ENCODE results near the gene PNPLA3. TPM values are rescaled to one million over a fixed set of nuclear protein-coding genes. Genes with fewer than 3 reads are reported as not detected.
A peak's percentile ranks its signal among the peaks of the same experiment; 100 is the strongest.

Gene PNPLA3
- total RNA-seq, 1 donor from 2014 or later: 3.7 TPM

DNA sequence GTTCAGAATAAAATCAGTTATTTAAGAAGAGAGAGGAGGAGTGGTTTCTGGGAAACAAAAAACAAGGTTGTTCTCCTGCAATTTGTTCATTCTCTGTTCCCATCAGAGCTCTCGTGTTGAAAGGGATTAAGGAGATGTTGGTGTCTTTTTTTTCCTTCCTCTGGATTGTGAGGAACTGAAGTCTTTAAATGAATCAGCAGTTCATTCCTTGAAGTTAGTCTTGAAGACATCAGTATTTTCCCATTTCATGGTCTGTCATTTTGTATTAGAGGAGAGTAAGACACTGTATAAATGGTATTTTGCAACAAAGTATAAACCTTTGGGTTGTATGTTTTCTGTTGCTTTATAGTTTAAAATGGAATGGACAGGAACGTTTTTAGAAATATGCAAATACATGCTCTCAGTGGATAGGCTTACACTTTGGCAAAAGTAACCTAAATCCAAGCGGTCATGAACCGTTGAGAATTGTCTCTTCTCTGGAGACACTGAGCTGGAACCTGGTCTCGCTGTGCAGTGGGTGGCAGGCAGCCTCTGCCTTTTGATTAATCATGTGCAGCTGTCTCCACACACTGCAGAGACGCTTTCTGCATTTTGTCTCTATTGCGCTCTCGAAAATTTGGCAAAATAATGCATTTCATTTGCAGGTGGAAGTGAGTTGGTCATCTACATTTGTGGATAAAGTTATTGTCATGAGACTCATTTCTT, 64.7 kb downstream of the PNPLA3 start:
- Histone ChIP-seq H3K9me3 (ENCODE audit: control insufficient read depth in 3 of 3, low read length in 3 of 3) (no peaks in the 10 kb centered on the region), H3K27me3 (ENCODE audit: control insufficient read depth in 3 of 3, insufficient read depth in 3 of 3, low read length in 3 of 3) (no peaks in the 10 kb centered on the region), H3K4me3 (ENCODE audit: low read length in 3 of 3) (no peak overlapping the region), H3K9ac (ENCODE audit: low read depth in 1 of 3, low read length in 3 of 3) (no peak overlapping the region), H3K36me3 (ENCODE audit: control insufficient read depth in 3 of 3, insufficient read depth in 3 of 3, low read length in 3 of 3) (peaks cover 45 to 66% (median 63%) of the 10 kb centered on the region in 3 donors), H3K27ac (ENCODE audit: low read depth, low read length) (no peak overlapping the region), H3K4me1 (ENCODE audit: control insufficient read depth in 3 of 3, insufficient read depth in 3 of 3, low read length in 3 of 3) (peaks cover 4 to 14% (median 9%) of the 10 kb centered on the region in 3 donors)

DNA sequence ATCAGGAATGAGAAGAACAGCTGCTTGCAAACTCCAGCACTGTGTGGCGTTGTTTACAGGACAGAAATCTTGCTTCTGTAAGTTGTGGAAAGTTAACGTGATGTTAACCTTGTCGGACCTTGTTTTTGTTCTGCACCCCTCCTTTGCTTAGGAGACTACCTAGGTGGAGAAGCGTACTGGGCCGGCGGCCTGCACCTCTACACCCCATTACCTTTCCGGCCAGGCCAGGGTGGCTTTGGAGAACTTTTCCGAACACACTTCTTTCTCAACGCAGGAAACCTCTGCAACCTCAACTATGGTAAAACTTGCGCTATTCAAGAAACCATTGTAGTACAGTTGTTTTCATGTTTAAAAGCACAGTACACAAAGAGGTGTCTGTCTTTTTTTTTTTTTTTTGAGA, 65.4 kb downstream of the PNPLA3 start:
- Histone ChIP-seq H3K27me3 (ENCODE audit: control insufficient read depth in 3 of 3, insufficient read depth in 3 of 3, low read length in 3 of 3) (no peaks in the 10 kb centered on the region), H3K4me3 (ENCODE audit: low read length in 3 of 3) (no peak overlapping the region), H3K9me3 (ENCODE audit: control insufficient read depth in 3 of 3, low read length in 3 of 3) (no peaks in the 10 kb centered on the region), H3K36me3 (ENCODE audit: control insufficient read depth in 3 of 3, insufficient read depth in 3 of 3, low read length in 3 of 3) (peaks cover 39 to 60% (median 58%) of the 10 kb centered on the region in 3 donors), H3K4me1 (ENCODE audit: control insufficient read depth in 3 of 3, insufficient read depth in 3 of 3, low read length in 3 of 3) (peaks cover 5 to 20% (median 16%) of the 10 kb centered on the region in 3 donors), H3K9ac (ENCODE audit: low read depth in 1 of 3, low read length in 3 of 3) (no peak overlapping the region), H3K27ac (ENCODE audit: low read depth, low read length) (no peak overlapping the region)

DNA sequence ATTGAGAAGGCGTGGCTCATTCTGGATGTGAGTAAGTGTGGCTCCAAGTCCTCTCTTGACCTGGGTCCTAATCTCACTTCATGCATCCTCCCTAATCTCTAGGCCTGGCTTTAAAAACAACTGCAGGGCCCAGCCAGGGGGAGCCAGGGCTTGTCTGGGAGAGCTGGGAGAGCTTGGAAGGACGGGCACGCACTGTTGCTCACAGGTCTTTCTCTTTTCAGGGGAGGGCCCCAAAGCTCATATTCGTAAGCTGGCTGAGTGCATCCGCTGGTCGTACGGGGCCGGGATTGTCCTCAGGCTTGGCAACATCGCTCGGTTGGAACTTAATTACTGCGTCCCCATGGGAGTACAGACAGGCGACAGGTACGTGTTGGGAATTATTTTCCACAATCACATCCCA, 66.4 kb downstream of the PNPLA3 start:
- peaks cover 41 to 63% (median 57%) of the 10 kb centered on the region in 3 donors for H3K36me3 ChIP-seq (ENCODE audit: control insufficient read depth in 3 of 3, insufficient read depth in 3 of 3, low read length in 3 of 3)
- no peaks in the 10 kb centered on the region for H3K9me3 ChIP-seq (ENCODE audit: control insufficient read depth in 3 of 3, low read length in 3 of 3)
- H3K4me1 ChIP-seq (ENCODE audit: control insufficient read depth in 3 of 3, insufficient read depth in 3 of 3, low read length in 3 of 3): peaks cover 12 to 28% (median 25%) of the 10 kb centered on the region in 3 donors
- H3K9ac ChIP-seq (ENCODE audit: low read depth in 1 of 3, low read length in 3 of 3): no peak overlapping the region
- no peaks in the 10 kb centered on the region for H3K27me3 ChIP-seq (ENCODE audit: control insufficient read depth in 3 of 3, insufficient read depth in 3 of 3, low read length in 3 of 3)
- H3K27ac ChIP-seq (ENCODE audit: low read depth, low read length): no peak overlapping the region
- H3K4me3 ChIP-seq (ENCODE audit: low read length in 3 of 3): no peak overlapping the region

DNA sequence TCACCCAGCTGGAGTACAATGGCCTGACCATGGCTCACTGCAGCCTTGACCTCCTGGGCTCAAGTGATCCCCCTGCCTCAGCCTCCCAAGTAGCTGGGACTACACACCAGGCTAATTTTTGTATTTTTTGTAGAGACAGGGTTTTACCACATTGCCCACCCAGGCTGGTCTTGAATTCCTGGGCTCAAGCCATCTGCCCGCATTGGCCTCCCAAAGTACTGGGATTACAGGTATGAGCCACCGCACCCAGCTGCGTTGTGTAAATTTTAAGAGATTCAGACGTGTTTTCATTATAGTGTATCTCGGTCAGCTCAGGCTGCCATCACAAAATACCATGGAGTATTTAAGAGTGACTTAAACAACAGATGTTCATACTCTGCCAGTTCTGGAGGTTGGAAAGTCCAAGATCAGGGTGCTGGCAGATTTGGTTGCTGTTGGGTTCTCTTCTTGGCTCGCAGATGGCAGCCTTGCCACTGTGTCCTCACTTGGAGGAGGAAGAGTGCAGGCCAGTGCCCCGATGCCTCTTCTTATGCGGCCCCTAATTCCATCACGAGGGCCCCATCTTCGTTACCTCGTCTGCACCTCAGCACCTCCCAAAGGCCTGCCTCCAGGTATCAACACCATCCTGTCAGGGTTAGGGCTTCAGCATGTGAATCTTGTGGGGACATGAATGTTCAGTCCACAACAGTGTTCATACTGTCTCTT, 67.9 kb downstream of the PNPLA3 start:
- H3K4me3 ChIP-seq (ENCODE audit: low read length in 3 of 3): no peak overlapping the region
- H3K27me3 ChIP-seq (ENCODE audit: control insufficient read depth in 3 of 3, insufficient read depth in 3 of 3, low read length in 3 of 3): no peaks in the 10 kb centered on the region
- H3K36me3 ChIP-seq (ENCODE audit: control insufficient read depth in 3 of 3, insufficient read depth in 3 of 3, low read length in 3 of 3): peaks cover 45 to 67% (median 55%) of the 10 kb centered on the region in 3 donors
- H3K9ac ChIP-seq (ENCODE audit: low read depth in 1 of 3, low read length in 3 of 3): no peak overlapping the region
- no peak overlapping the region for H3K27ac ChIP-seq (ENCODE audit: low read depth, low read length)
- no peaks in the 10 kb centered on the region for H3K9me3 ChIP-seq (ENCODE audit: control insufficient read depth in 3 of 3, low read length in 3 of 3)
- peaks cover 12 to 33% (median 28%) of the 10 kb centered on the region in 3 donors for H3K4me1 ChIP-seq (ENCODE audit: control insufficient read depth in 3 of 3, insufficient read depth in 3 of 3, low read length in 3 of 3)

DNA sequence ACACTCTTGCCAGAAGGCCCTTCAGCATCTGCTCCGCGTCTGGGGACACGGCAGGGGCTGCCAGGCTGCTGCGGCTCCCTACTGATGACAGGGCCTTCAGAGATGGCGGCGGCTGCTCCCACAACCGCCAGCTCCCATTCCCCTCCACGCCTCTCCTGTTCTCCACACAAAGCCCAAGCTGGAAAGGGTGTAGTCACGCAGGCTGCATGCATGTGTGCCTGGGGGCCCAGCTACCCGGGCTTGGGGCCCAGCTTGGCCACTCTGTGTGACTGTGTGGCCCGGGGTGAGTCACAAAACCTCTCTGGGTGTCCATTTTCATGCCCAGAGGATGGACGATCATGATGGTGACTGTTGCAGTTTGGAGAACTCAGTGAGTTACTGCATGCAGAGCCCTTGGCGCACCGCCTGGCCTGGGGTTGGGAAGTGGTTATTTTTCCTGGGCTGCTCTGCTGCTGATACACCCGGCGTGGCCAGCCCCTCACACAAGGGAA, 68.8 kb downstream of the PNPLA3 start:
- H3K9me3 ChIP-seq (ENCODE audit: control insufficient read depth in 3 of 3, low read length in 3 of 3): no peaks in the 10 kb centered on the region
- H3K4me1 ChIP-seq (ENCODE audit: control insufficient read depth in 3 of 3, insufficient read depth in 3 of 3, low read length in 3 of 3): peaks cover 12 to 33% (median 24%) of the 10 kb centered on the region in 3 donors
- H3K27ac ChIP-seq (ENCODE audit: low read depth, low read length): no peak overlapping the region
- H3K9ac ChIP-seq (ENCODE audit: low read depth in 1 of 3, low read length in 3 of 3): no peak overlapping the region
- no peak overlapping the region for H3K4me3 ChIP-seq (ENCODE audit: low read length in 3 of 3)
- peaks cover 52 to 73% (median 56%) of the 10 kb centered on the region in 3 donors for H3K36me3 ChIP-seq (ENCODE audit: control insufficient read depth in 3 of 3, insufficient read depth in 3 of 3, low read length in 3 of 3)
- no peaks in the 10 kb centered on the region for H3K27me3 ChIP-seq (ENCODE audit: control insufficient read depth in 3 of 3, insufficient read depth in 3 of 3, low read length in 3 of 3)

DNA sequence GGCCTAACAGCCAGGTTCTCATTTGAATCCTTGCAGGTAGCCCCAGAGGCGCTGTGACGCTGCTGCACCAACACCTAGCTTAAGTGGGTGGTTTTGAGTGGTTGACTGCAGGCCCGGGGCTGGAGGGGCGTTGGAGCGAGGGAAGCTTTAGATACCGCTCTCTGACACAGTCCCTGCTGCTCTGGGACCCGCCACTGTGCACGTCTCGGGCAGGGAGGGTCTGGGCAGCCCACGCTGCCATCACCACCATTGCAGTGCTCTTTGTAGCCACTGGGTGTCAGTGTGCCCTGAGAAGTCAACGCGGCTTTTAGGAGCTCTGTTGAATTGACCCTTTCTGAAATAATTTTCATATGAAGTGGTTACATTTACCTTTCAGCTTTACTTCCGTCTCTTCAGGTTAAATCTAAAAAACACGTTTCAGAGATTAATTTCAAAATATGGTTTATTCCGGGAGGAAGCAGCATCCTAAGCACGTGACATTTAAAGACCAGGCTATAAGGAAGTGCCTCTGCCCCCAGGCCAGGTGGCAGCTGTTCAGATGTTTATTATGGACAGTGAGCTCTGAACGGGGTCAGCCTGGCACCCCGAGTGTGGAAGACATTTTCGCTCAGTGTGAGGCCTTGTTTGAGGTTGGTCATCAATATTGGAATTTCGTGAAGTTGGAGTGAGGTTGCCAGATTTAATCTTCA, 69.6 kb downstream of the PNPLA3 start:
- Histone ChIP-seq H3K9ac (ENCODE audit: low read depth in 1 of 3, low read length in 3 of 3) (peak overlapping the region in 1 of 3 donors; percentile 0), H3K27me3 (ENCODE audit: control insufficient read depth in 3 of 3, insufficient read depth in 3 of 3, low read length in 3 of 3) (no peaks in the 10 kb centered on the region), H3K36me3 (ENCODE audit: control insufficient read depth in 3 of 3, insufficient read depth in 3 of 3, low read length in 3 of 3) (peaks cover 53 to 73% (median 56%) of the 10 kb centered on the region in 3 donors), H3K4me3 (ENCODE audit: low read length in 3 of 3) (no peak overlapping the region), H3K27ac (ENCODE audit: low read depth, low read length) (peak overlapping the region; percentile 27), H3K4me1 (ENCODE audit: control insufficient read depth in 3 of 3, insufficient read depth in 3 of 3, low read length in 3 of 3) (peaks cover 12 to 35% (median 22%) of the 10 kb centered on the region in 3 donors), H3K9me3 (ENCODE audit: control insufficient read depth in 3 of 3, low read length in 3 of 3) (no peaks in the 10 kb centered on the region)

DNA sequence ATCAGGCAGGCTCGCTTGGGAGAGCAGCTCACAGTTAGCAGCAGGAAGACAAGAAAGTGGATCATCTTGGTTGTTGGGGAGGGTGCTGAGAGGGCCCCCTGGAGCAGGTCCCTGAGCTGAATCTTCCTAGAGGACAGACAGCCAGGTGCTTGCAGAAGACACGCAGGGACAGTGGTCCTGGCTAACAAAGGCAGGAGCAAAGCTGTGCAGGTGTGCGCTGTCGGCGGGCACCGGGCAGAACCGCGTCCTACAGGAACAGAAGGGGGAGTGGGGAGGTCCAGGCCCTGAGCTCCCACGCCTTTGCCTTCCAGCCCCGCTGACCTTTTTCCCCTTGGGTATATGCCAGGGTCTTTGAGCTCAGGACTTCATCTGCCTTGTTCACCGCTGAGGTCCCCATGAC, 70.4 kb downstream of the PNPLA3 start:
- Histone ChIP-seq H3K27ac (ENCODE audit: low read depth, low read length) (peak overlapping the region; percentile 27), H3K36me3 (ENCODE audit: control insufficient read depth in 3 of 3, insufficient read depth in 3 of 3, low read length in 3 of 3) (peaks cover 55 to 75% (median 60%) of the 10 kb centered on the region in 3 donors), H3K4me3 (ENCODE audit: low read length in 3 of 3) (no peak overlapping the region), H3K9me3 (ENCODE audit: control insufficient read depth in 3 of 3, low read length in 3 of 3) (no peaks in the 10 kb centered on the region), H3K27me3 (ENCODE audit: control insufficient read depth in 3 of 3, insufficient read depth in 3 of 3, low read length in 3 of 3) (no peaks in the 10 kb centered on the region), H3K4me1 (ENCODE audit: control insufficient read depth in 3 of 3, insufficient read depth in 3 of 3, low read length in 3 of 3) (peaks cover 15 to 40% (median 20%) of the 10 kb centered on the region in 3 donors), H3K9ac (ENCODE audit: low read depth in 1 of 3, low read length in 3 of 3) (peak overlapping the region in 2 of 3 donors; percentile 57 to 69)

DNA sequence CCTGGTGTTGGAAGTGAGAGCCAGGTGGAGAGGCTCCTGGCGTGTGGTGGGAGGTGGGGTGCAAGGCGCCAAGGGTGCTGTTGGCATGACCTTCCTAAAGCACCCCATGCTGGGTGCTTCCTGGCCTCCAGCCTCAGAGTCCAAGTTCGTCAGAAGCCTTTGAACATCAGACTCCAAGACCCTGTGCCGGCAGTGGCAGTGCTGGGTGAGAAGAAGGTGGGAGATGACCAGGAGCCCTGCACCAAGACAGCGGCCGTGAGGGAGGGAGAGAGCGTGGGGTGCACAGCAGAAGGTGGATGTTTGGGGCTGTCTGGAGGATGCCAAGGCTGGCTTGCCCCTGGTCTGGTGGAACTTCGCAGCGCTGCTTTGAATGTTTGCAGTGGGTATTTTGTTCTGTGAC, 70.8 kb downstream of the PNPLA3 start:
- H3K4me1 ChIP-seq (ENCODE audit: control insufficient read depth in 3 of 3, insufficient read depth in 3 of 3, low read length in 3 of 3): peaks cover 19 to 44% (median 20%) of the 10 kb centered on the region in 3 donors
- H3K36me3 ChIP-seq (ENCODE audit: control insufficient read depth in 3 of 3, insufficient read depth in 3 of 3, low read length in 3 of 3): peaks cover 55 to 72% (median 64%) of the 10 kb centered on the region in 3 donors
- no peaks in the 10 kb centered on the region for H3K27me3 ChIP-seq (ENCODE audit: control insufficient read depth in 3 of 3, insufficient read depth in 3 of 3, low read length in 3 of 3)
- no peak overlapping the region for H3K27ac ChIP-seq (ENCODE audit: low read depth, low read length)
- H3K4me3 ChIP-seq (ENCODE audit: low read length in 3 of 3): no peak overlapping the region
- peak overlapping the region in 1 of 3 donors; percentile 69 for H3K9ac ChIP-seq (ENCODE audit: low read depth in 1 of 3, low read length in 3 of 3)
- no peaks in the 10 kb centered on the region for H3K9me3 ChIP-seq (ENCODE audit: control insufficient read depth in 3 of 3, low read length in 3 of 3)

DNA sequence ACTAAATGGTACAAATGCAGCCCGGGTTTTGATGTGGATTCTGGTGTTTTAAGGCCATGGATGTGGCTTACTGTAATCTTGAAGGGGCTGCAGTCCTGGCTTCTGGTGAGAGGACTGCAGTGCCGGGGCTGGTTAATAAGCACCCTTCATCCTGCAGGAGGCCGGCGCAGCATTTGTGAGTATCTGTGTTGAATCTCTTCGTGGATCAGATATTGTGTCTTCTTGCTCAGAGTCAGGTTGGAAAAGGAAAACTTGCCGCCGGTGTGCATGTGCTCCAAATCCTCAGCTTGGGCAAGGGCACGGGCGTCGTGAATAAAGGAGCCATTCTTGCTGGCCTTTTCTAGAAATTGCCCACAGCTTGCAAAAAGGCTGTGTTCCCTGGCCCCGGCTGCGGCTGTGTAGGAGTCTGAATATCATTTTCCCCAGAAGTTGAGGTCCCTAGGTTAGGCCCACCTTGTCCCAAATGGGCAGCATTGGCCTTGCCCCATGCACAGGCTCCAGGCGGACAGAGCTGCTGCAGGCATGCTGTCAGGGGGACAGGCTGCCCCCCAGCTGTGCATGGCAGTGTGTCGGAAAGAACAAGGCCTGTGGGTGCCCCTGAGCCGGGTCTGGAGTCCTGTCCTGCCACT, 71.6 kb downstream of the PNPLA3 start:
- Histone ChIP-seq H3K27me3 (ENCODE audit: control insufficient read depth in 3 of 3, insufficient read depth in 3 of 3, low read length in 3 of 3) (no peaks in the 10 kb centered on the region), H3K4me1 (ENCODE audit: control insufficient read depth in 3 of 3, insufficient read depth in 3 of 3, low read length in 3 of 3) (peaks cover 19 to 49% (median 20%) of the 10 kb centered on the region in 3 donors), H3K36me3 (ENCODE audit: control insufficient read depth in 3 of 3, insufficient read depth in 3 of 3, low read length in 3 of 3) (peaks cover 49 to 66% (median 58%) of the 10 kb centered on the region in 3 donors), H3K9me3 (ENCODE audit: control insufficient read depth in 3 of 3, low read length in 3 of 3) (no peaks in the 10 kb centered on the region), H3K27ac (ENCODE audit: low read depth, low read length) (no peak overlapping the region), H3K9ac (ENCODE audit: low read depth in 1 of 3, low read length in 3 of 3) (peak overlapping the region in 1 of 3 donors; percentile 69), H3K4me3 (ENCODE audit: low read length in 3 of 3) (no peak overlapping the region)

Measured in skeletal muscle tissue (tissue), 4 donors.